ENCODE results near the gene MAPT.
"Not testable (repeated sequence)": the region's sequence is repeated elsewhere in the genome, so short reads cannot be mapped to it uniquely, and the experiment has no call there.

MAPT gene

DNA sequence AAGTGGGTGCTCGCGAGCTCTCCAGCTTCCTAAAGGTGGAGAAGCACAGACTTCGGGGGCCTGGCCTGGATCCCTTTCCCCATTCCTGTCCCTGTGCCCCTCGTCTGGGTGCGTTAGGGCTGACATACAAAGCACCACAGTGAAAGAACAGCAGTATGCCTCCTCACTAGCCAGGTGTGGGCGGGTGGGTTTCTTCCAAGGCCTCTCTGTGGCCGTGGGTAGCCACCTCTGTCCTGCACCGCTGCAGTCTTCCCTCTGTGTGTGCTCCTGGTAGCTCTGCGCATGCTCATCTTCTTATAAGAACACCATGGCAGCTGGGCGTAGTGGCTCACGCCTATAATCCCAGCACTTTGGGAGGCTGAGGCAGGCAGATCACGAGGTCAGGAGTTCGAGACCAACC is 102.8 kb downstream of the MAPT start:
- no peak for DNase-seq

DNA sequence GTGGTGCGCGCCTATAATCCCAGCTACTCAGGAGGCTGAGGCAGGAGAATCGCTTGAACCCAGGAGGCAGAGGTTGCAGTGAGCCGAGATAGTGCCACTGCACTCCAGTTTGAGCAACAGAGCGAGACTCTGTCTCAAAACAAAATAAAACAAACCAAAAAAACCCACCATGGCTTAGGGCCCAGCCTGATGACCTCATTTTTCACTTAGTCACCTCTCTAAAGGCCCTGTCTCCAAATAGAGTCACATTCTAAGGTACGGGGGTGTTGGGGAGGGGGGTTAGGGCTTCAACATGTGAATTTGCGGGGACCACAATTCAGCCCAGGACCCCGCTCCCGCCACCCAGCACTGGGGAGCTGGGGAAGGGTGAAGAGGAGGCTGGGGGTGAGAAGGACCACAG is 103.3 kb downstream of the MAPT start:
- no peak for DNase-seq

DNA sequence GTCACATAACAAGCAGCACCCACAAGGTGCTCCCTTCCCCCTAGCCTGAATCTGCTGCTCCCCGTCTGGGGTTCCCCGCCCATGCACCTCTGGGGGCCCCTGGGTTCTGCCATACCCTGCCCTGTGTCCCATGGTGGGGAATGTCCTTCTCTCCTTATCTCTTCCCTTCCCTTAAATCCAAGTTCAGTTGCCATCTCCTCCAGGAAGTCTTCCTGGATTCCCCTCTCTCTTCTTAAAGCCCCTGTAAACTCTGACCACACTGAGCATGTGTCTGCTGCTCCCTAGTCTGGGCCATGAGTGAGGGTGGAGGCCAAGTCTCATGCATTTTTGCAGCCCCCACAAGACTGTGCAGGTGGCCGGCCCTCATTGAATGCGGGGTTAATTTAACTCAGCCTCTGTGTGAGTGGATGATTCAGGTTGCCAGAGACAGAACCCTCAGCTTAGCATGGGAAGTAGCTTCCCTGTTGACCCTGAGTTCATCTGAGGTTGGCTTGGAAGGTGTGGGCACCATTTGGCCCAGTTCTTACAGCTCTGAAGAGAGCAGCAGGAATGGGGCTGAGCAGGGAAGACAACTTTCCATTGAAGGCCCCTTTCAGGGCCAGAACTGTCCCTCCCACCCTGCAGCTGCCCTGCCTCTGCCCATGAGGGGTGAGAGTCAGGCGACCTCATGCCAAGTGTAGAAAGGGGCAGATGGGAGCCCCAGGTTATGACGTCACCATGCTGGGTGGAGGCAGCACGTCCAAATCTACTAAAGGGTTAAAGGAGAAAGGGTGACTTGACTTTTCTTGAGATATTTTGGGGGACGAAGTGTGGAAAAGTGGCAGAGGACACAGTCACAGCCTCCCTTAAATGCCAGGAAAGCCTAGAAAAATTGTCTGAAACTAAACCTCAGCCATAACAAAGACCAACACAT is 104.9 kb downstream of the MAPT start, which contains the start of gene STH:
STH (plus strand) TSS at position 264 of the 913 bp plus-strand sequence; CDS start at position 294, 30 bp downstream.
- DNase-seq: no peak

DNA sequence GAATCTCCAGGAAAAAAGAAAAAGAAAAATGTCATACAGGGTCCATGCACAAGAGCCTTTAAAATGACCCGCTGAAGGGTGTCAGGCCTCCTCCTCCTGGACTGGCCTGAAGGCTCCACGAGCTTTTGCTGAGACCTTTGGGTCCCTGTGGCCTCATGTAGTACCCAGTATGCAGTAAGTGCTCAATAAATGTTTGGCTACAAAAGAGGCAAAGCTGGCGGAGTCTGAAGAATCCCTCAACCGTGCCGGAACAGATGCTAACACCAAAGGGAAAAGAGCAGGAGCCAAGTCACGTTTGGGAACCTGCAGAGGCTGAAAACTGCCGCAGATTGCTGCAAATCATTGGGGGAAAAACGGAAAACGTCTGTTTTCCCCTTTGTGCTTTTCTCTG is 105.5 kb downstream of the MAPT start:
- DNase-seq: no peak

- no peak for DNase-seq
Measured at GRCh38 chr17:46000292-46000691, 105.9 kb downstream of the MAPT start.

- no peak for DNase-seq
Measured at GRCh38 chr17:46000757-46001156, 106.4 kb downstream of the MAPT start.

- DNase-seq: no peak
Measured at GRCh38 chr17:46001390-46002310, 107.3 kb downstream of the MAPT start.

DNA sequence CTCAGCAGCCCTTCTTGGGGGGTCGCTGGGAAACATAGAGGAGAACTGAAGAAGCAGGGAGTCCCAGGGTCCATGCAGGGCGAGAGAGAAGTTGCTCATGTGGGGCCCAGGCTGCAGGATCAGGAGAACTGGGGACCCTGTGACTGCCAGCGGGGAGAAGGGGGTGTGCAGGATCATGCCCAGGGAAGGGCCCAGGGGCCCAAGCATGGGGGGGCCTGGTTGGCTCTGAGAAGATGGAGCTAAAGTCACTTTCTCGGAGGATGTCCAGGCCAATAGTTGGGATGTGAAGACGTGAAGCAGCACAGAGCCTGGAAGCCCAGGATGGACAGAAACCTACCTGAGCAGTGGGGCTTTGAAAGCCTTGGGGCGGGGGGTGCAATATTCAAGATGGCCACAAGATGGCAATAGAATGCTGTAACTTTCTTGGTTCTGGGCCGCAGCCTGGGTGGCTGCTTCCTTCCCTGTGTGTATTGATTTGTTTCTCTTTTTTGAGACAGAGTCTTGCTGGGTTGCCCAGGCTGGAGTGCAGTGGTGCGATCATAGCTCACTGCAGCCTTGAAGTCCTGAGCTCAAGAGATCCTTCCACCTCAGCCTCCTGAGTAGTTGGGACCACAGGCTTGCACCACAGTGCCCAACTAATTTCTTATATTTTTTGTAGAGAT is 108.1 kb downstream of the MAPT start:
- DNase-seq: peak; percentile 29

- no peak for DNase-seq
Measured at GRCh38 chr17:46002973-46003316, 108.6 kb downstream of the MAPT start.

DNA sequence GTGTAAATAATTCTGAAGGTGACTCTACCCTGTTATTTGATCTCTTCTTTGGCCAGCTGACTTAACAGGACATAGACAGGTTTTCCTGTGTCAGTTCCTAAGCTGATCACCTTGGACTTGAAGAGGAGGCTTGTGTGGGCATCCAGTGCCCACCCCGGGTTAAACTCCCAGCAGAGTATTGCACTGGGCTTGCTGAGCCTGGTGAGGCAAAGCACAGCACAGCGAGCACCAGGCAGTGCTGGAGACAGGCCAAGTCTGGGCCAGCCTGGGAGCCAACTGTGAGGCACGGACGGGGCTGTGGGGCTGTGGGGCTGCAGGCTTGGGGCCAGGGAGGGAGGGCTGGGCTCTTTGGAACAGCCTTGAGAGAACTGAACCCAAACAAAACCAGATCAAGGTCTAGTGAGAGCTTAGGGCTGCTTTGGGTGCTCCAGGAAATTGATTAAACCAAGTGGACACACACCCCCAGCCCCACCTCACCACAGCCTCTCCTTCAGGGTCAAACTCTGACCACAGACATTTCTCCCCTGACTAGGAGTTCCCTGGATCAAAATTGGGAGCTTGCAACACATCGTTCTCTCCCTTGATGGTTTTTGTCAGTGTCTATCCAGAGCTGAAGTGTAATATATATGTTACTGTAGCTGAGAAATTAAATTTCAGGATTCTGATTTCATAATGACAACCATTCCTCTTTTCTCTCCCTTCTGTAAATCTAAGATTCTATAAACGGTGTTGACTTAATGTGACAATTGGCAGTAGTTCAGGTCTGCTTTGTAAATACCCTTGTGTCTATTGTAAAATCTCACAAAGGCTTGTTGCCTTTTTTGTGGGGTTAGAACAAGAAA is 109.8 kb downstream of the MAPT start:
- no peak for DNase-seq

DNA sequence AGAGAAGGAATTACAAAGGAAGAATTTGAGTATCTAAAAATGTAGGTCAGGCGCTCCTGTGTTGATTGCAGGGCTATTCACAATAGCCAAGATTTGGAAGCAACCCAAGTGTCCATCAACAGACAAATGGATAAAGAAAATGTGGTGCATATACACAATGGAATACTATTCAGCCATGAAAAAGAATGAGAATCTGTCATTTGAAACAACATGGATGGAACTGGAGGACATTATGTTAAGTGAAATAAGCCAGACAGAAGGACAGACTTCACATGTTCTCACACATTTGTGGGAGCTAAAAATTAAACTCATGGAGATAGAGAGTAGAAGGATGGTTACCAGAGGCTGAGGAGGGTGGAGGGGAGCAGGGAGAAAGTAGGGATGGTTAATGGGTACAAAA is 111.7 kb downstream of the MAPT start:
- not testable (repeated sequence) for DNase-seq

GRCh38 chr17:46007461-46007965 is 113.2 kb downstream of the MAPT start:
- DNase-seq: no peak

DNA sequence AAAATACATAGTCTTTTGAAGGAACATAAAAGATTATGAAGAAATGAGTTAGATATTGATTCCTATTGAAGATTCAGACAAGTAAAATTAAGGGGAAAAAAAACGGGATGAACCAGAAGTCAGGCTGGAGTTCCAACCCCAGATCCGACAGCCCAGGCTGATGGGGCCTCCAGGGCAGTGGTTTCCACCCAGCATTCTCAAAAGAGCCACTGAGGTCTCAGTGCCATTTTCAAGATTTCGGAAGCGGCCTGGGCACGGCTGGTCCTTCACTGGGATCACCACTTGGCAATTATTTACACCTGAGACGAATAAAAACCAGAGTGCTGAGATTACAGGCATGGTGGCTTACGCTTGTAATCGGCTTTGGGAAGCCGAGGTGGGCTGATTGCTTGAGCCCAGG is 114.2 kb downstream of the MAPT start:
- no peak for DNase-seq

- no peak for DNase-seq
Measured at GRCh38 chr17:46009681-46010596, 115.6 kb downstream of the MAPT start.

- no peak for DNase-seq
Measured at GRCh38 chr17:46010597-46011186, 116.3 kb downstream of the MAPT start.

DNA sequence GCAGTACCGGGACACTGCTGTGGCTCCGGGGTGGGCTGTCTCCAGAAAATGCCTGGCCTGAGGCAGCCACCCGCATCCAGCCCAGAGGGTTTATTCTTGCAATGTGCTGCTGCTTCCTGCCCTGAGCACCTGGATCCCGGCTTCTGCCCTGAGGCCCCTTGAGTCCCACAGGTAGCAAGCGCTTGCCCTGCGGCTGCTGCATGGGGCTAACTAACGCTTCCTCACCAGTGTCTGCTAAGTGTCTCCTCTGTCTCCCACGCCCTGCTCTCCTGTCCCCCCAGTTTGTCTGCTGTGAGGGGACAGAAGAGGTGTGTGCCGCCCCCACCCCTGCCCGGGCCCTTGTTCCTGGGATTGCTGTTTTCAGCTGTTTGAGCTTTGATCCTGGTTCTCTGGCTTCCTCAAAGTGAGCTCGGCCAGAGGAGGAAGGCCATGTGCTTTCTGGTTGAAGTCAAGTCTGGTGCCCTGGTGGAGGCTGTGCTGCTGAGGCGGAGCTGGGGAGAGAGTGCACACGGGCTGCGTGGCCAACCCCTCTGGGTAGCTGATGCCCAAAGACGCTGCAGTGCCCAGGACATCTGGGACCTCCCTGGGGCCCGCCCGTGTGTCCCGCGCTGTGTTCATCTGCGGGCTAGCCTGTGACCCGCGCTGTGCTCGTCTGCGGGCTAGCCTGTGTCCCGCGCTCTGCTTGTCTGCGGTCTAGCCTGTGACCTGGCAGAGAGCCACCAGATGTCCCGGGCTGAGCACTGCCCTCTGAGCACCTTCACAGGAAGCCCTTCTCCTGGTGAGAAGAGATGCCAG is 117.6 kb downstream of the MAPT start:
- no peak for DNase-seq

DNA sequence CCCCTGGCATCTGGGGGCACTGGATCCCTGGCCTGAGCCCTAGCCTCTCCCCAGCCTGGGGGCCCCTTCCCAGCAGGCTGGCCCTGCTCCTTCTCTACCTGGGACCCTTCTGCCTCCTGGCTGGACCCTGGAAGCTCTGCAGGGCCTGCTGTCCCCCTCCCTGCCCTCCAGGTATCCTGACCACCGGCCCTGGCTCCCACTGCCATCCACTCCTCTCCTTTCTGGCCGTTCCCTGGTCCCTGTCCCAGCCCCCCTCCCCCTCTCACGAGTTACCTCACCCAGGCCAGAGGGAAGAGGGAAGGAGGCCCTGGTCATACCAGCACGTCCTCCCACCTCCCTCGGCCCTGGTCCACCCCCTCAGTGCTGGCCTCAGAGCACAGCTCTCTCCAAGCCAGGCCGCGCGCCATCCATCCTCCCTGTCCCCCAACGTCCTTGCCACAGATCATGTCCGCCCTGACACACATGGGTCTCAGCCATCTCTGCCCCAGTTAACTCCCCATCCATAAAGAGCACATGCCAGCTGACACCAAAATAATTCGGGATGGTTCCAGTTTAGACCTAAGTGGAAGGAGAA is 118.2 kb downstream of the MAPT start:
- no peak for DNase-seq

GRCh38 chr17:46013127-46013501 is 118.8 kb downstream of the MAPT start:
- no peak for DNase-seq

DNA sequence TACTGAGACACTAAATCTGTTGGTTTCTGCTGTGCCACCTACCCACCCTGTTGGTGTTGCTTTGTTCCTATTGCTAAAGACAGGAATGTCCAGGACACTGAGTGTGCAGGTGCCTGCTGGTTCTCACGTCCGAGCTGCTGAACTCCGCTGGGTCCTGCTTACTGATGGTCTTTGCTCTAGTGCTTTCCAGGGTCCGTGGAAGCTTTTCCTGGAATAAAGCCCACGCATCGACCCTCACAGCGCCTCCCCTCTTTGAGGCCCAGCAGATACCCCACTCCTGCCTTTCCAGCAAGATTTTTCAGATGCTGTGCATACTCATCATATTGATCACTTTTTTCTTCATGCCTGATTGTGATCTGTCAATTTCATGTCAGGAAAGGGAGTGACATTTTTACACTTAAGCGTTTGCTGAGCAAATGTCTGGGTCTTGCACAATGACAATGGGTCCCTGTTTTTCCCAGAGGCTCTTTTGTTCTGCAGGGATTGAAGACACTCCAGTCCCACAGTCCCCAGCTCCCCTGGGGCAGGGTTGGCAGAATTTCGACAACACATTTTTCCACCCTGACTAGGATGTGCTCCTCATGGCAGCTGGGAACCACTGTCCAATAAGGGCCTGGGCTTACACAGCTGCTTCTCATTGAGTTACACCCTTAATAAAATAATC is 119.3 kb downstream of the MAPT start:
- DNase-seq: no peak

Measured in NK-92 treated with Interleukin-12 subunit alpha and Interleukin-12 subunit beta, amount 100 ng/mL, for 24 hours (cell line).